HG03135 (cell line): ENCODE results near the gene LMNTD2.
A peak's percentile ranks its signal among the peaks of the same experiment; 100 is the strongest.

Experiments
- ATAC-seq: cut with Tn5 transposase; IDR thresholded peaks from one replicate; pipeline ENCODE4 v1.9.1; 2021; ENCODE audit warnings: mild to moderate bottlenecking, moderate library complexity; ENCODE audit not compliant: unreplicated experiment

The LMNTD2 gene, protein sequence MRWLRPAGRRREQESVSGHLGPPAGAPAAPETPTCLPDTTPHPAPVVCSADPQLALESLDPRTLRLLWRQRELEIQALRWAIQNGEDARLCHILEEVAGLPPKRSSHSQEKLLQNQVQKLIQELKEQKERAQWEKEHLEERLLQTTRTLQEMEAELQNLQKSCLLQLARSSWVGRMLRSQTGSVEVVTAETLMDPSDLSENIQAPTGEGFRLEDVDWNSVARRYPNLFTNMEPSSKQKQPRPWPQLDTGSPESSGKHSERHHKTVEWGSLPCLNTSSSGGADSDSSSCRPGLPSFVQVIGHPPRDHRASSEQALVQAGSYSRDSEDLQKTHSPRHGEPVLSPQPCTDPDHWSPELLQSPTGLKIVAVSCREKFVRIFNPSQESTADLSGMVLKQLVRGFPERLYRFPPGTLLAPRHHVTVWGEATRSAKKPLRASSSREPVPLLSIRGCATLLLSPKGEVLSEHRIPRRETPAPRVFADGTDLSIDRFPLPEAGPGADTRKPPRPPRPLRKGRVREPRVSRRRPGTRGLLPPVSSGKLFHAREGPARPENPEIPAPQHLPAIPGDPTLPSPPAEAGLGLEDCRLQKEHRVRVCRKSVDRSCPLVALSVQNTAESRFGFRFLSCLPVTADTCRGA

DNA sequence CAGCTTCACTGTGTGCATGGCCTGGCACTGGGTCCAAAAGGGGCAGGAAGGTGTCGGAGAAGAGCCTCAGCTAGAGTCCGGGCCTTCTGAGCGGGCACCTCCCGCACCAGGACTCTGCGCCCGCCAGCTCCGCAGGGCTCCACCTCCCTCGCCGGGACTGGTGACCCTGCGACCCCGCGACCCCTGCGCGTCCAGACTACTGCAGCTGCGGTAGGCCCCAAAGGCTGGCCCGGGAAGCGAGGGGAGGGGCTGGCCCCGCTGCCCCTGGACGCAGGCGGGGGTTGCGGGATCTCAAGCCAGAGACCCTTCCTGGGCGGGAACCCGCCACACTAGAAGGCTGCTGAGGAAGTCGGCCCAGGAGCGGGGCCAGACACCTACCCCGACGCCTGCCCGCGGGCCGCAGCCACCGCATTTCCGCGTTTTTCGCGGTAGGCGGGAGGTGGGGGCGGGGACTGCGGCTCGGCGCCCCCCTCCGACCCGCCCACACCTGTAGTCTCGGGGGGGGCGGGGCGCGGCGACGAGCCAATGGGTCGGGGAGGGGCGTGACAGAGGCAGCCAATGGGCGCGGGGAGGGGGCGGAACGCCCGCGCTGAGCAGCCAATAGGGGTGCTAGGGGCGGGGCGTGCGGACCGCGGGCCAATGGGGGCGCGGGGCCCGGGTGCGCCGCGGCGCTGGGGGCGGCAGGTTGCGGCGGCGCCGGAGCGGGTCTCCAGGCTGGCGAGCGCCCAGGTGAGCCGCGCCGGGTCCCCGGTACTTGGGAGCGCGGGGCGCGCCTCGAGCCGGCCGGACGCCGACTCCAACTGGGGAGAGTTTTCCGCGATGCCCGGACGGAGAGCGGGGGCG lies at the start of gene LMNTD2, which contains the start of gene RASSF7:
TSS of gene LMNTD2 (minus strand) at position 434 of the 843 bp plus-strand sequence. CDS start at position 412, 22 bp downstream.
TSS of gene RASSF7 (plus strand) at position 666 of the 843 bp plus-strand sequence. CDS start 799 bp downstream, outside the sequence.
- ATAC-seq, result peak; percentile 73

DNA sequence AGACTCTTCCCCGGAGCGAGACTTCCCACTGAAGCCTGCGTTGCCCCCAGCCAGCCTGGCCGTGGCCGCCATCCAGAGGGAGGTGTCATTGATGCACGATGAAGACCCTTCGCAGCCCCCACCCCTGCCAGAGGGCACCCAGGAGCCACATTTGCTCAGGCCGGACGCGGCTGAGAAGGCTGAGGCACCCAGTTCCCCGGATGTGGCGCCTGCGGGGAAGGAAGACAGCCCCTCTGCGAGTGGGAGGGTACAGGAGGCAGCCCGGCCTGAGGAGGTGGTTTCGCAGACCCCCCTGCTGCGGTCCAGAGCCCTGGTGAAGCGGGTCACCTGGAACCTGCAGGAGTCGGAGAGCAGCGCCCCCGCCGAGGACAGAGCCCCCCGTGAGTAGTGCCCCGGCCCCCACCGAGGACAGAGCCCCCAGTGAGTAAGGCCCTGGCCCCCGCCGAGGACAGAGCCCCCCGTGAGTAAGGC lies 48.8 kb upstream of the LMNTD2 start:
- ATAC-seq, result no peak

DNA sequence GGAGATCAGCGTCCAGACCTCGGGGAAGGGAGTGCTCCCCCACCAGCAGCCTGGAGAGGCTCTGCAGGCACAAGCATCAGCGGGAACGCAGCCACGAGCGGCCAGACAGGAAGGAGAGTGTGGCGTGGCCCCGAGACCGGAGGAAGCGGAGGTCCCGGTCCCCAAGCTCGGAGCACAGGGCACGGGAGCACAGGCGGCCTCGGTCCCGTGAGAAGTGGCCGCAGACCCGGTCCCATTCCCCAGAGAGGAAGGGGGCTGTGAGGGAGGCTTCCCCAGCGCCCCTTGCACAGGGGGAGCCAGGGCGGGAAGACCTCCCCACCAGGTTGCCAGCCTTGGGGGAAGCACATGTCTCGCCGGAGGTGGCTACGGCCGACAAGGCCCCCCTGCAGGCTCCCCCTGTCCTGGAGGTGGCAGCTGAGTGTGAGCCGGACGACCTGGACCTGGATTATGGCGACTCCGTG lies 48.3 kb upstream of the LMNTD2 start:
- no peak for ATAC-seq

DNA sequence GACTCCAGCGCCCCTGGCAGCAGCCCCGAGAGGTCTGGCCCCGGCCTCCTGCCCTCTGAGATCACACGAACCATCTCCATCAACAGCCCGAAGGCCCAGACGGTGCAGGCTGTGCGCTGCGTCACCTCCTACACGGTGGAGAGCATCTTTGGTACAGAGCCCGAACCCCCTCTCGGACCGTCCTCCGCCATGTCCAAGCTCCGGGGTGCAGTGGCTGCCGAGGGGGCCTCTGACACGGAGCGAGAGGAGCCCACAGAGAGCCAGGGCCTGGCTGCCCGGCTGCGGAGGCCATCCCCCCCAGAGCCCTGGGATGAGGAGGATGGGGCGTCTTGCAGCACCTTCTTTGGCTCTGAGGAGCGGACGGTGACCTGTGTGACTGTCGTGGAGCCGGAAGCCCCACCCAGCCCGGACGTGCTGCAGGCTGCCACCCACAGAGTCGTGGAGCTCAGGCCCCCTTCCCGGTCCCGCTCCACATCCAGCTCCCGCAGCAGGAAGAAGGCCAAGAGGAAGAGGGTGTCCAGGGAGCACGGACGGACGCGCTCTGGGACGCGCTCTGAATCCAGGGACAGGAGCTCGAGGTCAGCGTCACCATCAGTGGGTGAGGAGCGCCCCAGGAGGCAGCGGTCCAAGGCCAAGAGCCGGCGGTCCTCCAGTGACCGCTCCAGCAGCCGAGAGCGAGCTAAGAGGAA lies 47.6 kb upstream of the LMNTD2 start:
- ATAC-seq, result no peak

DNA sequence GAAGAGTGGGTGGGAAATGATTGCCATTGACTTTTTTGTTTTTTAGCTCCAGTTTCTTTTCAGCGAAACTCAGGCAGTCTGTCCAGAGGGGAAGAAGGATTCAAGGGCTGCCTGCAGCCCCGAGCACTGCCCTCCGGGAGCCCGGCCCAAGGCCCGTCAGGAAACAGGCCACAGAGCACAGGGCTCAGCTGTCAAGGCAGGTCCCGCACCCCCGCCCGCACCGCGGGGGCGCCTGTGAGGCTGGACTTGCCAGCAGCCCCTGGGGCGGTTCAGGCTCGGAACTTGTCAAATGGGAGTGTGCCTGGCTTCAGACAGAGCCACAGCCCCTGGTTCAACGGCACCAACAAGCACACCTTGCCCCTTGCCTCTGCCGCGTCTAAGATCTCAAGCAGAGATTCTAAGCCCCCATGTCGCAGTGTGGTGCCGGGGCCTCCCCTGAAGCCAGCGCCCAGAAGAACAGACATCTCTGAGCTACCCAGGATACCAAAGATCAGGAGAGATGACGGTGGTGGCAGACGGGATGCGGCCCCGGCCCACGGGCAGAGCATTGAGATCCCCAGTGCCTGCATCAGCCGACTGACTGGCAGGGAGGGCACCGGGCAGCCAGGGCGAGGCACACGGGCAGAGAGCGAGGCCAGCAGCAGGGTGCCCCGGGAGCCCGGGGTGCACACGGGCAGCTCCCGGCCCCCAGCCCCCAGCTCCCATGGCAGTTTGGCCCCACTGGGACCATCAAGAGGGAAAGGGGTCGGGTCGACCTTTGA lies 46.7 kb upstream of the LMNTD2 start:
- no peak for ATAC-seq

DNA sequence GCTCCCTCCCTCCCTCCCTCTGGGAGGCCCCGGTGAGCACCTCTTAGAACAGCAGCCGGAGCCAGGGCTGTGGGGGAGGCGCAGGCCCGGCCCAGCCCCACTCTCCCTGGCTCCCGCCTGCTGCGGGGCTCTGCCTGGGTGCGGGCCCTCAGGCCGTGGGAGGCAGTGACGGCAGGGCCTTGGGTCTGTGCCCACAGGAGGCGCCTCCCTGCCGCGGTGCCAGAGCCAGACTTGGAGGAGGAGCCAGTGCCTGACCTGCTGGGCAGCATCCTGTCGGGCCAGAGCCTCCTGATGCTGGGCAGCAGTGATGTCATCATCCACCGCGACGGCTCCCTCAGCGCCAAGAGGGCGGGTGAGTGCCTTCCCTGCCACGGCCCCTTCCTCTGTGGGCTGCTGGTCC lies 45.7 kb upstream of the LMNTD2 start:
- ATAC-seq, result no peak

DNA sequence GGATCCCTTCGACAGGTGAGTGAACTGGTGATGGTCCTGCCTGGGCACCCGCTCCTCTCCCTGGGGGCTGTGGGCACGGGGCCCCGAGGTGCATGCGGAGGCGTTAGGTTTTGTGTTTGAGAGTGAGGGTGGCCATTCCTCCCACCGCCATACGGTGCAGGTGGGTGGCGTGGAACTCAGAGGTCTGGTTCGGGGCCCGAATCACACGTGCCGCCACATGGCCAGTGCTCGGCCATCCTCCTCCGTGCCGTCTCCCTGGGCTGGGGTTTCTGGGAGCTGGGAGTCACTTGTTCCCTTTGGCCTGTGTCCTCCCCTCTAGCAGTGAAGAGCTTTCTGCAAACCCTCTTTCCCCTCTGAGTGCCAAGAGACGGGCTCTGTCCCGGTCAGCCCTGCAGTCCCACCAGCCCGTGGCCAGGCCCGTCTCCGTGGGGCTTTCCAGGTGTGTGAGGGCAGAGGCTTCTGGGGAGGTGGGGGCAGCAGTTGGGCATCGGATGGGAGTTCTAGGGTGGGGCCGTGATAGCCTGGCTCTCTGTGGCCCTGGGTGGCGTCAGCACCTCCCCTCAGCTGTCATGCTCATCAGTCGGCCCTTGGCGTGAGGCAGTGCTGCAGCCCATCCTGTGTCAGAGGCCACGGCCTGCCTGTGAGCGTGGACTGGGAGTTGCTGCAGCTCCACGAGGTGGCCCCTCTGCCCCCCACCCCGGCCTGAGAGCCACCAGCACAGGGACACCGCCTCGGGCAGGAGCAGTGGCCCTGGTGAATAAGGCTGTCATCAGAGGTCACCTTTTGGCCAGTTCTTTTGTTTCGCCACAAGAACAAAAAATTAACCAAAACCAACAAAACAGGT lies 45.0 kb upstream of the LMNTD2 start:
- no peak for ATAC-seq

DNA sequence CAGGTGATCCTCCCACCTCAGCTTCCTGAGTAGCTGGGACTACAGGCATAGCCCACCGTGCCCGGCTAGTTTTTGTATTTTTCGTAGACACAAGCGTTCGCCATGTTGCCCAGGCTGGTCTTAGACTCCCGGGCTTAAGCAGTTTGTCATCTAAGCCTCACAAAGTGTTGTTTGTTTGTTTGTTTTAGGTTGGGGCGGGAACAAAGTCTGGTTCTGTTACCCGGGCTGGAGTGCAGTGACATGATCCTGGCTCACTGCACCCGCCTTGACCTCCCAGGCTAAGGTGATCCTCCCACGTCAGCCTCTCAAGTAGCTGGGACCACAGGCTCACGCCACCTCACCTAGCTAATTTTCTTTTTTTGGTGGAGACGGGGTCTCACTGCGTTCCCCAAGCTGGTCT lies 42.6 kb upstream of the LMNTD2 start:
- no peak for ATAC-seq

DNA sequence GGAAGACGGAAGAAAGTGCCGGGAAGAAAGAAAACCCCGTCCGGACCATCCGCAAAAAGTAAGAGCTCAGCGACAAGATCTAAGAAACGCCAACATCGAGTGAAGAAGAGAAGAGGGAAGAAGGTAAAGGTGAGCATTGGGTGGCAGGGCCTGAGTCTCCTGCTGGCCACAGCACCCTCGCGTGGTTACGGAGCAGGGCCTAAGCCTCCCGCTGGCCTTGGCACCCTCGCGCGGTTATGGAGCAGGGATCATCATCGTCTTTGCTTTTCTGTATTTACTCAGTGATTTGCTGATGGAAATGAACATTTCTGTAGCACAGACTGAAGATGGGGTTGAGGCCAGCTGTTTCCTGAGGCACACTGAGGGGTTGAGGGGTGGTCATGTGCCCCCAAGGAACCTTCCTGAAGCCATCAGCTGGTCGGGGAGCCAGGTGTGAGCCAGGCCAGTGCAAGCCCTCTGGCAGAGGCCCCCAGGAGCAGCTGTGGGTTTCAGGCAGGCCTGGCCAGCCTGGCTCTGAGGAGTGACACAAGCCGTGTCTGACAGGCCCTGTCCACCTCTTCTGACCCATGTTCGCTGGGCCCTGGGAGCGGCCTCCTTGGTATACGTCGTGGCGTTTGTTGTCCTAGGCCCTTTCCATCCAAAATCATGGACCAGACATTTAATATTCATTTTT lies 41.2 kb upstream of the LMNTD2 start:
- ATAC-seq, result no peak

DNA sequence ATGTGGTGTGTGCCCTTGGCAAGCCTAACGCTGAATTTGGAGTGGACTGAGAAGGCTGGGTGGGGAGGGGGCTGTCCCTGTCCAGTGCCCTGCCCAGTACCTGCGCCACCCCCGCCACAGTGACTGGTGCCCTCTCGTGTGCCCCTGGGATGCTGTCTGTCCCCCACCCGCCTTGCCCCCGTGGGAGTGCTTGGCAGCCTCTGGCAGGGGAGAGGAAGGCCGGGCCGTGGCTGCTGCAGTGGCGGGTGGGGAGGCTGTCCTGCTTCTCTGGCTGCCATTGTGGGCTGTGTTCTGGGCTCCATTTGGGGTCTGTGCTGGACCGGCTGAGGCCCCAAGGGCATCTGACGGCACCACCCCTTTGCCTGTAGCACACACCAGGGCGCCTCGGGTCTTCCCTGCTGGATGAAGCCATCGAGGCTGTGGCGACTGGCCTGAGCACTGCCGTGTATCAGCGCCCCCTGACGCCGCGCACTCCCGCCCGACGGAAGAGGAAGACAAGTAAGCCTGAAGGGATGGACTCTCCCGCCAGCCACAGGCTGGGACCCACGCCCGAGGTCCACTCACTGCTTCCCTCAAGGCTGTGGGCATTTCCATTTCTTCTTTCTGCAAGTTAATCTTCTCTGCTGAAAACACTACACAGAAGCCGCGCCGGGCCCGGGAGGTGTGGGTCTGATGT lies 37.6 kb upstream of the LMNTD2 start:
- ATAC-seq, result no peak

DNA sequence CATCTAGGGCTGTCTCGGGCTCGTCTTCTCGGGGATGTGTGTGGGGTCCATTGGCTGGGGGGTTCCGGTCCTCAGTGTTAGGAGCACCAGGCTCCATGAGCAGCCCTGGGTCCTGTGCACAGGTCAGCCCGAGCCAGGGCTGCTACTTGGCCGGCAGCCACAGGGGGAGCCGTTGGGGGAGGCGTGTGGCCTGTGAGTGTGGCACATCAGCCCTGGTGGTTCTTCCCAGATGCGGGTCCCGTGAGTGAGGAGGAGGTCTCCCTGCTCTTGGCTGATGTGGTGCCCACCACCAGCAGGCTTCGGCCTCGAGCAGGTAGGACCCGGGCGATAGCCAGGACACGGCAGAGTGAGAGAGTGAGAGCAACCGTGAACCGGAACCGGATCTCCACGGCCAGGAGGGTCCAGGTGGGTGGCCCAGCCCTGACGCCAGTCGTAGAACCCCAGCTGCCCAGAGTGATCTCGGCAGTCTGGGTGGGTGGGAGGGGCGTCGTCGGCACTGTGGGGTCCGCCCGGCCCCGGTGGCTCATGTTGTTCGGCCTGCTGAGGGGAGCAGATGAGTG lies 36.7 kb upstream of the LMNTD2 start:
- ATAC-seq, result no peak

DNA sequence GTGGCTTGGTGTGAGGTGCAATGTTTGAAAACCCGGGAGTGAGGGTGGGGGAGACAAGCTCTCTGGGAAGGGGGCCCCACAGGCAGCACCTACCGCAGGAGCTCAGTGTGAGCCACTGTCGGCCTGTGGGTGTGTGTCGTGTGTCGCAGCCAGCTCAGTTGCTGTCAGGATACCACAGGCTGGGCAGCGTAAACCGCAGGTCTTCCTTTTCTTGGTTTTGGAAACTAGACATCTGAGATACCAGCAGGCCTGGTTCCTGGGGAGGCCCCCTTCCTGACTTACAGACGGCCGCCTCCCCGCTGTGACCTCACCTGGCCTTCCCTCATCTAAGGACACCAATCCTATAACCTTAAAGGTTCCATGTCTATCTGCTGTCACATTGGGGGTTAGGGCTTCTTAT lies 35.8 kb upstream of the LMNTD2 start:
- ATAC-seq, result no peak

DNA sequence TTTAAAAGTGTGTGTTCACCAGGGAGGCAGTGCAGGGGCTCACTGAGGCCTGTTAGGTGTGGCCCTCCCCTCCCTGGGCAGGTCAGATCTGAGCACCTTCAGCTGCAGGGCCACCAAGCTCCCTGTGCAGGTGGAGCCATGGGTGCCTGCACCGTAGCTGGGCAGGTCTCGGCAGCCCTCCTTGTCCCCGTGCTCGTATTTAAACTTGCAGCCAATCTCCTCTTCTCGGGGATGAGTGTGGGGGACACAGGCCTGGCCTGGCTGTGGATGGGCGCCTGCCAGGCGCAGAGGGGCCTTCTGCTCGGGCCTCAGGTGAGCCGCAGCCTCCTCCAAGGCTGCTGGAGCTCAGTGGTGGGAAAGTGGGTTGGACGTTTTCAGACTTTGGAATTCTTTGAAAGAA lies 34.9 kb upstream of the LMNTD2 start:
- no peak for ATAC-seq

DNA sequence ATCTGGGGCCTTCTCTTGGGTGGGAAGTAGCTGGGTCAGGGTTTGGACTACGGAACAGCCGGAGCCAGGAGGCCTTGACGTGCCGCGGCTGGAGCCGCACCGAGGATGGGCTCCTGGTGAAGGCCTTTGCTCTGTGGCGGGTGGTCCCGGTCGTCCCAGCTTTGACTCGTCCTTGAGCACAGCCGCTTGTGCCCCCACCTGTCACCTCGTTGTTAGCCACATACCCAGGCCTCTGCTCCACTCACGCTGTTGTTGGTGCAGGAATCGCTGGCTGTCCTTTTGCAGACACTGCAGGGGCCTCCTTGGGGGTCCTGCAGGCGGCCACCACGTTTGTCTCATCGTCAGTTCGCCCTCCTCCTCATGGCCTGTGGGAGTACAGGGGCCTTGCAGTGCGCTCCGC lies 32.8 kb upstream of the LMNTD2 start:
- no peak for ATAC-seq

DNA sequence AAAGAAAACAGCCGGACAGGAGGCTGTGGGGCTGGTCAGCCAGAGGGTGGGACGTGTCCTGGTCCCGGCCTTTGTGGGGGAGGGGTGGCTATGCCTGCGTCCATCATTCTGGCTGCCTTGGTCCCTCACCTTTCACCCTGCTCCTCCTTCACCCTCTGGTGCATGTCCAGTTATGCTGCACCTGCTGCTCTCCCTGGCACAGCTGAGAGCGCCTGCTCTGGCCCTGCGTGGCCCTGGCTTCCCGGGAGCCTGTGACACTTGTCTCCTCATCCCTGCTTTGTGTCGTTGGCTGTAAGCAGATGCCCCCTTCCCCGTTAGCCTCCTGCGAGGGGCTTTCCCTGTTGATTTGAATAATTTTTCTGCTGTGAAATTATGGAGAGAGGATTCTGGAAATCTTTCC lies 32.4 kb upstream of the LMNTD2 start:
- no peak for ATAC-seq

DNA sequence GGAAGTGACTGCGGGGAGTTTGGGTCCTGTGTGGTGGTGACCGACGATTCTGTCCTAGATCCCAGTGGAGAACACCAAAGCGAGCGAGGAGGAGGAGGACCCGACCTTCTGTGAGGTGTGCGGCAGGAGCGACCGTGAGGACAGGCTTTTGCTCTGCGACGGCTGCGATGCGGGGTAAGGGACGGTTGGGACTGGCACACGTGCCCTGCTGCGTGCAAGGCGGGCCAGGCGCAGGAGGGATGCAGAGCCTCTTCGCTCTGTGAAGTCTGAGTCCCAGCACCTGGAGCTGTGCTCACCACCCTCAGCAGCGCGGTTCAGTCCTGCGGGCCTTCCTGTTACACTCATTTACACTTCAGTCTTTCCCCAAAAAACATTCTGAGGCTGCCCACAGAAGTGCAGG lies 32.0 kb upstream of the LMNTD2 start:
- no peak for ATAC-seq

DNA sequence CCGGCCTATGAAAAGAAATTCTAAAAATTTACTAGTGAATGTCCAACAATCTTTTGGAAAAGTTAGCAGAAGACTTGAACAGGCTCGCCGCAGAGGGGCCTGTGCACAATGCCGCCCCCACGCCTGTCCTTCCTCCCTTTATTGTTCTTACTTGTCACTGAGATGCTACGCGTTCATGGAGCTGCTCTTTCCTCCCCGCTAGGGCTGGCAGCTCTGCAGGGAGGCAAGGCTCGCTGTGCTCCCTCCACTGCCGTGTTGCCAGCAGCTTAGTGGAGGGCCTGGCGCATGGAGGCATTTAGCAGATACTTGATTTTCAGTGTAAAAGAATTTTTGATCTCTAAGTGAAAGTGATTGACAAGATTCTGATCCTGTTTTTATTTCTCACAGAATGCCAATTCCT lies 30.5 kb upstream of the LMNTD2 start:
- ATAC-seq, result no peak

DNA sequence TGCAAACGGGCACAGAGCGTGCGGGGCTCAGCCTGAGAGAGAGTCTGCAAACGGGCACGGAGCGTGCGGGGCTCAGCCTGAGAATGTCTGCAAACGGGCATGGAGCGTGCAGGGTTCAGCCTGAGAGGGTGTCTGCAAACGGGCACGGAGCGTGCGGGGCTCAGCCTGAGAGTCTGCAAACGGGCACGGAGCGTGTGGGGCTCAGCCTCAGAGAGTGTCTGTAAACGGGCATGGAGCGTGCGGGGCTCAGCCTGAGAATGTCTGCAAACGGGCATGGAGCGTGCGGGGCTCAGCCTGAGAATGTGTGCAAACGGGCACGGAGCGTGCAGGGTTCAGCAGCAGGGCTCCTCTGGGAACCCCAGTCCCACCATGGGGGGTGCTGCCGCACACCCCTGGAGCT lies 29.3 kb upstream of the LMNTD2 start:
- ATAC-seq, result no peak
